Ovary (tissue), 3 donors: ENCODE data around the gene MBD3L5.

Experiments
- CTCF ChIP-seq, 3 donors: fragments of 450-650 bp in 2 of 3; fragments of 200-600 bp in 1 of 3; IDR thresholded peaks; one replicate each; pipeline versions ENCODE4 v1.5.1 to v1.8.0; 2016 to 2022; ENCODE audit warnings: antibody characterized with exemption in 3 of 3, mild to moderate bottlenecking in 1 of 3
- POLR2A ChIP-seq: fragments of 450-650 bp; IDR thresholded peaks from one replicate; pipeline ENCODE4 v1.6.1; 2017; ENCODE audit warnings: antibody characterized with exemption, mild to moderate bottlenecking, moderate library complexity
- donor health status: DM: no; HTN: no; CAD: no.

- no peak for TF ChIP-seq POLR2A
- no peak for TF ChIP-seq CTCF (IDR thresholded peaks at IDR 0.05)
Measured at GRCh38 chr19:6988257-6988656, 42.1 kb upstream of the MBD3L5 start.
